Subcutaneous abdominal adipose tissue (tissue), 5 donors: ENCODE data around the gene CXorf38.
"Not testable (repeated sequence)": the region's sequence is repeated elsewhere in the genome, so short reads cannot be mapped to it uniquely, and the experiment has no call there.

Source experiments
- H3K27ac ChIP-seq: one replicate; pipeline ENCODE4 v1.7.0; 2013; ENCODE audit warnings: low read depth, mild to moderate bottlenecking, inconsistent platforms, low read length, moderate library complexity
- H3K27me3 ChIP-seq, 5 donors: one replicate each; pipeline ENCODE4 v1.7.0; 2013; ENCODE audit warnings: low read length in 5 of 5, inconsistent platforms in 1 of 5; ENCODE audit not compliant: control insufficient read depth in 5 of 5, insufficient read depth in 4 of 5
- H3K36me3 ChIP-seq, 5 donors: one replicate each; pipeline ENCODE4 v1.7.0; 2013; ENCODE audit warnings: low read length in 5 of 5; ENCODE audit not compliant: control insufficient read depth in 5 of 5, insufficient read depth in 5 of 5
- H3K4me1 ChIP-seq, 5 donors: one replicate each; pipeline ENCODE4 v1.7.0; 2013; ENCODE audit warnings: low read length in 5 of 5, mild to moderate bottlenecking in 3 of 5, moderate library complexity in 1 of 5; ENCODE audit not compliant: control insufficient read depth in 5 of 5, insufficient read depth in 5 of 5
- H3K4me3 ChIP-seq, 5 donors: one replicate each; pipeline ENCODE4 v1.7.0; 2013; ENCODE audit warnings: low read length in 5 of 5, low read depth in 1 of 5
- H3K9ac ChIP-seq, 5 donors: one replicate each; pipeline ENCODE4 v1.7.0; 2013; ENCODE audit warnings: low read length in 5 of 5, mild to moderate bottlenecking in 4 of 5, moderate library complexity in 3 of 5
- H3K9me3 ChIP-seq, 5 donors: one replicate each; pipeline ENCODE4 v1.7.0; 2013; ENCODE audit warnings: low read length in 5 of 5; ENCODE audit not compliant: control insufficient read depth in 5 of 5
- donor health status: healthy.
- donor health status: healthy.
- donor health status: healthy.
- donor health status: healthy.
- donor health status: healthy.

CXorf38 gene

GRCh38 chrX:40607381-40607780, 40.0 kb downstream of the CXorf38 start:
- H3K27ac ChIP-seq, result no peak overlapping the region
- no peak overlapping the region for H3K9ac ChIP-seq
- H3K4me1 ChIP-seq, result no peaks in the 10 kb centered on the region
- no peaks in the 10 kb centered on the region for H3K9me3 ChIP-seq
- H3K4me3 ChIP-seq, result no peak overlapping the region
- peaks cover 0 to 8% (median 3%) of the 10 kb centered on the region in 5 donors for H3K27me3 ChIP-seq
- H3K36me3 ChIP-seq, result peaks cover 0 to 6% (median 0%) of the 10 kb centered on the region in 5 donors

GRCh38 chrX:40603446-40603845, 43.9 kb downstream of the CXorf38 start:
- Histone ChIP-seq H3K9me3 (no peaks in the 10 kb centered on the region), H3K4me1 (no peaks in the 10 kb centered on the region), H3K4me3 (no peak overlapping the region), H3K9ac (no peak overlapping the region), H3K36me3 (peaks cover 13 to 22% (median 19%) of the 10 kb centered on the region in 5 donors), H3K27me3 (peaks cover 0 to 8% (median 3%) of the 10 kb centered on the region in 5 donors), H3K27ac (no peak overlapping the region)

GRCh38 chrX:40589616-40590321, 57.6 kb downstream of the CXorf38 start:
- H3K4me3 ChIP-seq, H3K9me3 ChIP-seq, H3K9ac ChIP-seq, H3K4me1 ChIP-seq, H3K27ac ChIP-seq, H3K27me3 ChIP-seq: not testable (repeated sequence)
- peaks cover 7 to 23% (median 8%) of the 10 kb centered on the region in 5 donors for H3K36me3 ChIP-seq

GRCh38 chrX:40587623-40588022, 59.7 kb downstream of the CXorf38 start:
- not testable (repeated sequence) for H3K9ac ChIP-seq, H3K4me3 ChIP-seq, H3K9me3 ChIP-seq, H3K27me3 ChIP-seq, H3K4me1 ChIP-seq, H3K27ac ChIP-seq
- peaks cover 7 to 17% (median 8%) of the 10 kb centered on the region in 5 donors for H3K36me3 ChIP-seq

GRCh38 chrX:40582811-40583210, 64.5 kb downstream of the CXorf38 start:
- no peak overlapping the region for H3K9ac ChIP-seq
- no peak overlapping the region for H3K4me3 ChIP-seq
- H3K4me1 ChIP-seq, result peaks cover 0 to 16% (median 14%) of the 10 kb centered on the region in 5 donors
- H3K36me3 ChIP-seq, result no peaks in the 10 kb centered on the region
- H3K27me3 ChIP-seq, result peaks cover 0 to 7% (median 1%) of the 10 kb centered on the region in 5 donors
- H3K9me3 ChIP-seq, result peaks cover 0 to 5% (median 0%) of the 10 kb centered on the region in 5 donors
- H3K27ac ChIP-seq, result no peak overlapping the region

- Histone ChIP-seq H3K4me3 (peak overlapping the region in 1 of 5 donors; percentile 73), H3K4me1 (peaks cover 0 to 16% (median 14%) of the 10 kb centered on the region in 5 donors)
- H3K9me3 ChIP-seq, H3K9ac ChIP-seq, H3K27ac ChIP-seq, H3K36me3 ChIP-seq, H3K27me3 ChIP-seq: not testable (repeated sequence)
Measured at GRCh38 chrX:40582178-40582577, 65.2 kb downstream of the CXorf38 start.

- Histone ChIP-seq H3K4me1 (peaks cover 0 to 16% (median 14%) of the 10 kb centered on the region in 5 donors), H3K9ac (peak overlapping the region in 4 of 5 donors; percentile 70 to 74 (median 72)), H3K36me3 (no peaks in the 10 kb centered on the region), H3K27ac (peak overlapping the region; percentile 72), H3K27me3 (peaks cover 0 to 7% (median 3%) of the 10 kb centered on the region in 5 donors), H3K4me3 (peak overlapping the region; percentile 70 to 86 (median 76)), H3K9me3 (peaks cover 0 to 5% (median 0%) of the 10 kb centered on the region in 5 donors)
Measured at GRCh38 chrX:40581336-40581920, 65.9 kb downstream of the CXorf38 start.

GRCh38 chrX:40580537-40581335, 66.6 kb downstream of the CXorf38 start, which contains the start of gene ATP6AP2:
Gene ATP6AP2 (plus strand): TSS chrX:40580970. CDS start chrX:40581066, 96 bp downstream.
- H3K9me3 ChIP-seq, result peaks cover 0 to 5% (median 0%) of the 10 kb centered on the region in 5 donors
- no peaks in the 10 kb centered on the region for H3K36me3 ChIP-seq
- H3K9ac ChIP-seq, result peak within 1 kb of the TSS in 4 of 5 donors; percentile 70 to 74 (median 72)
- peaks cover 0 to 7% (median 3%) of the 10 kb centered on the region in 5 donors for H3K27me3 ChIP-seq
- peaks cover 0 to 16% (median 14%) of the 10 kb centered on the region in 5 donors for H3K4me1 ChIP-seq
- peak within 1 kb of the TSS; percentile 73 to 88 (median 86) for H3K4me3 ChIP-seq
- H3K27ac ChIP-seq, result peak within 1 kb of the TSS; percentile 72

- Histone ChIP-seq H3K36me3 (no peaks in the 10 kb centered on the region), H3K9me3 (peaks cover 0 to 5% (median 0%) of the 10 kb centered on the region in 5 donors), H3K4me3 (peak overlapping the region; percentile 70 to 88 (median 86)), H3K4me1 (peaks cover 0 to 16% (median 14%) of the 10 kb centered on the region in 5 donors), H3K27ac (peak overlapping the region; percentile 72), H3K9ac (peak overlapping the region in 4 of 5 donors; percentile 31 to 73 (median 54)), H3K27me3 (peaks cover 0 to 7% (median 4%) of the 10 kb centered on the region in 5 donors)
Measured at GRCh38 chrX:40579900-40580536, 67.3 kb downstream of the CXorf38 start.
